GM20000 (cell line): ENCODE results near the gene SPNS2.

Source experiments
- DNase-seq: peaks from one replicate; pipeline ENCODE4 v3.0.0; 2012; ENCODE audit warnings: low spot score
- CTCF ChIP-seq: IDR thresholded peaks from 2 replicates; pipeline ENCODE4 v1.5.1; 2012; ENCODE audit warnings: mild to moderate bottlenecking, control low read depth; ENCODE audit errors: extremely low read depth, missing control alignments

The SPNS2 gene

DNA sequence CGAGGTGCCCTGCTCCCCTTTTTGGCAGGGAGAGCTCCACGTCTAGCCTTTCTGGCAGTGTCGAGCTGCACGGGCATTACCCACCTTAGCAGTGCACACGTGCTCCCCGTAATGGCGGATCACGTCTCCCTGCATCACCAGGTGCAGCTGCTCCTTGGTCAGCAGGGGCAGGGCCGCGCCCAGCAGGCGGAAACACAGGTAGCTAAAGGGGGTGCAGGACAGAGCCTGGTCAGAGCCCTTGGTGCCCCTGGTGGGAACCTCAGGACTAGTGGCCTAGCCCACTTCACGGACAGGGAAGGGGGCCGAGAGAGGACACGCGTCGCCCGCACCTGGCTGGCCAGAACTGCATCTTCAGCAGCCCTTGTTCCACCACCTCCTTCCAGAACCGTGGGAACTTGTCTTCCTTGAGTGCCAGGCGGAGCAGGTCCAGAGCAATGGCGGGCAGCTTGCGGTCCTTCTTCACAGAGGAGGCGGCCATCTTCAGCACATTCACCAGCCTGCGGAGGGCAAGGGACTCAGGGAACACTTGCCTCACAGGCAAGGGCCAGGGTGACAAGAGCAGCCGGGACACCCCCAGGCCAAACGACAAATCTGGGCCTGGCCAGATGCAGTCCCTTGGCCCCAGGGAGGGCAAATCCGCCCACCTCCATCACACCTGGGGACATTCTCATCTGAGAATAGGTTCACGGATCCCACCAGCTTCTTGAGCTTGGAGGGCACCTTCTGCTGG, 53.3 kb downstream of the SPNS2 start:
- TF ChIP-seq CTCF = no peak
- no peak for DNase-seq

- DNase-seq = no peak
- no peak for TF ChIP-seq CTCF
Measured at GRCh38 chr17:4553669-4554068, 55.0 kb downstream of the SPNS2 start.

DNA sequence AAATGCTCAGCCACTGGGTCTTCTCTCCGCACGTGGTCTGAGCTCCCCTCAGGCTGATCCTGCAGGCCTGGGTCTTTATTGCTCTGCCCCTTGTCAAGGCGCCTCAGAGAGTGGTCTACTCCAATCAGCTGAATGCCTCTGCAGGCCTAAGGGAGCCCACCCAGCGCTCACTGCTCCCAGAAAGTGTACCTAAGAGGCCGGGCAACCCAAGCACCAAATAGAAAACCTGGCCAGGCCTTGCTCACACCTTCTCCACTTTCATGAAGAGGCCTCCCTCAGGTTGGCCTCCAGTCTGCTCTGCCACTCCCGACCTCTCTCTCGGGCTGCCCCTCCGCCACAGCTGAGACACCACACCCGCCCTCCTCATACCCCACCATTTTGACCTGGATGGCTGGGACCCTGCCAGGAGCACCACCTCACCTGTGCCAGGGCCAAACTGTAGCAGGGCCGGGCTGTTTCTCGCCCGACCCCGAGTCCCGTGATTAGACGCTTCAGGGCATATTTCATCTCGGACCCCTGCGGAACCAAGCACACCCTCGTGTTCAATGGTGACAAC, 55.8 kb downstream of the SPNS2 start:
- no peak for TF ChIP-seq CTCF
- no peak for DNase-seq

- TF ChIP-seq CTCF = no peak
- DNase-seq = peak; percentile 99
Measured at GRCh38 chr17:4554997-4555799, 56.5 kb downstream of the SPNS2 start, which contains the start of gene MYBBP1A. TSS of gene MYBBP1A (minus strand) at chr17:4555384. CDS start at chr17:4555324, 60 bp downstream.

- TF ChIP-seq CTCF = no peak
Measured at GRCh38 chr17:4555873-4556759, 57.4 kb downstream of the SPNS2 start.

GRCh38 chr17:4556996-4557395, 58.3 kb downstream of the SPNS2 start:
- DNase-seq = no peak
- no peak for TF ChIP-seq CTCF

More at GRCh38 chr17:4555873-4556759, 57.4 kb downstream of the SPNS2 start:
- DNase-seq = no peak
